ENCODE results near the gene TRIM24. TPM values are rescaled to one million over a fixed set of nuclear protein-coding genes. Genes with fewer than 3 reads are reported as not detected.

The TRIM24 gene
- total RNA-seq, 6 experiments from 2014 or later = 7.9 to 11.2 (median 9.9) TPM

DNA sequence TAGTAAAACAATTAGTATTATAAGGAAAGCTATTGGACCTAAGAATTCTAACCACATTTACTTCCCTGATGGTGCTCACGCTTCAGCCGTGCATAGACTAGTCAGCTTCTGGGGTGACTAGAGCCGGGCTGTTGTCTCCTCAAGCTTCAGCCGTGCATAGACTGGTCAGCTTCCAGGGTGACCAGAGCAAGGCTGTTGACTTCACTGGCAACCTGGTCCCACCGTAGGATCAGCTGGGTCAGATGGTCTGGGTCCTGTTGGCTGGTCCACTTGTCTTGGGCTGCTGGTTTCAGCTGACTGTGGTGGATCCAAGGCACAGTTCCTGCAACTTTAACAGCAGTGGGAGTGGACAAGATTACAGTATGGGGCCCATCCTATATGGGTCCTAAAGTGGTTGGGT lies 99.4 kb downstream of the TRIM24 start:
- H3K27ac Mint-ChIP-seq = no peak overlapping the region
- H3K4me1 Mint-ChIP-seq (ENCODE audit: low read depth) = no peaks in the 10 kb centered on the region; the same call in 1 of the 2 replicates
- DNase-seq = no peak
- H3K36me3 Mint-ChIP-seq (ENCODE audit: low read depth) = peaks cover 95% of the 10 kb centered on the region
- H3K9me3 Mint-ChIP-seq = peaks cover 46% of the 10 kb centered on the region
- no peaks in the 10 kb centered on the region; the same call in none of the 2 replicates for H3K27me3 Mint-ChIP-seq (ENCODE audit: insufficient read depth)
- TF ChIP-seq, protein P1, sequence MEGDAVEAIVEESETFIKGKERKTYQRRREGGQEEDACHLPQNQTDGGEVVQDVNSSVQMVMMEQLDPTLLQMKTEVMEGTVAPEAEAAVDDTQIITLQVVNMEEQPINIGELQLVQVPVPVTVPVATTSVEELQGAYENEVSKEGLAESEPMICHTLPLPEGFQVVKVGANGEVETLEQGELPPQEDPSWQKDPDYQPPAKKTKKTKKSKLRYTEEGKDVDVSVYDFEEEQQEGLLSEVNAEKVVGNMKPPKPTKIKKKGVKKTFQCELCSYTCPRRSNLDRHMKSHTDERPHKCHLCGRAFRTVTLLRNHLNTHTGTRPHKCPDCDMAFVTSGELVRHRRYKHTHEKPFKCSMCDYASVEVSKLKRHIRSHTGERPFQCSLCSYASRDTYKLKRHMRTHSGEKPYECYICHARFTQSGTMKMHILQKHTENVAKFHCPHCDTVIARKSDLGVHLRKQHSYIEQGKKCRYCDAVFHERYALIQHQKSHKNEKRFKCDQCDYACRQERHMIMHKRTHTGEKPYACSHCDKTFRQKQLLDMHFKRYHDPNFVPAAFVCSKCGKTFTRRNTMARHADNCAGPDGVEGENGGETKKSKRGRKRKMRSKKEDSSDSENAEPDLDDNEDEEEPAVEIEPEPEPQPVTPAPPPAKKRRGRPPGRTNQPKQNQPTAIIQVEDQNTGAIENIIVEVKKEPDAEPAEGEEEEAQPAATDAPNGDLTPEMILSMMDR (IDR thresholded peaks at IDR 0.05) = no peak
- H3K4me3 Mint-ChIP-seq = no peak overlapping the region

DNA sequence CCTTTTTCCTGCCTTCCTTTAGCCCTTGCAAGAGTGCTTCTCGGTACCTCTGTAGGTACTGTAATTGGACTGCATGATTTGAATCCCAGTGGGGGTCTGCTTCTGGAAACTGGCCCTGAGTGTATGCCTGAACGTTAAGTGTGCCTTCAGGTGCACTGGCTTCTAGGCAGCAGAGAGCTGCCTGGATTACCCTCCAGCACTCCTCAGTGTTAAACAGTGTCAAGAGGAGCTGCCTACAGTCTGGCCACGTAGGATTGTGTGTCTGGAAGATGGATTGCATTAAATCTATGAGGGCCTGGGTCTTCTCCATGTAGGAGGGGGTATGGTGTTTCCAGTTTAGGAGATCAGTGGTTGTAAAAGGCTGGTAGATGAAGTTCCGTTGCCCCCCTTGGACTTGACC lies 103.7 kb downstream of the TRIM24 start:
- H3K9me3 Mint-ChIP-seq = peaks cover 35% of the 10 kb centered on the region
- H3K27ac Mint-ChIP-seq = no peak overlapping the region
- no peak for DNase-seq
- H3K36me3 Mint-ChIP-seq (ENCODE audit: low read depth) = peaks cover 78% of the 10 kb centered on the region
- H3K27me3 Mint-ChIP-seq (ENCODE audit: insufficient read depth) = no peaks in the 10 kb centered on the region; the same call in 1 of the 2 replicates
- H3K4me1 Mint-ChIP-seq (ENCODE audit: low read depth) = no peaks in the 10 kb centered on the region; the same call in 1 of the 2 replicates
- no peak overlapping the region for H3K4me3 Mint-ChIP-seq
- TF ChIP-seq, protein P1 (IDR thresholded peaks at IDR 0.05) = no peak

DNA sequence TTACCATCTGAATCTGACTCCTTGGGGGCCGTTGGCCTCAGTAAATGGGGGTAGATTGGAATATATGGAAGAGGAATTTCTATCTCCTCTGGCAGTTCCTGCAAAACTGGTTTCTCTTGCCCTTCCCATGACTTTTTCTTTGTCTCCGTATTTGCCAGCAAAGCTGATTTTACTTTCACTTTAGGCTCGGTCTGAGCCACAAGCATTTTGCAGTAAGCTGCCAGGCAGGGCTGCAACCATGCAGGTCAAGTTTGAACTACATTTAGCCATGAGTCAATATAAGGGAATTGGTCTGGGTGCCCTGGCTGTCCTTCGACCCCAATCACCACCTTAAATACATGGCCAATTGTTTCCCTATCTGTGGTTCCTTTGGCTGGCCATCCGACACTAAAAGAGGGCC lies 104.3 kb downstream of the TRIM24 start:
- Mint-ChIP-seq H3K4me3 (no peak overlapping the region), H3K4me1 (ENCODE audit: low read depth) (no peaks in the 10 kb centered on the region; the same call in 1 of the 2 replicates), H3K27ac (no peak overlapping the region), H3K27me3 (ENCODE audit: insufficient read depth) (no peaks in the 10 kb centered on the region; the same call in 1 of the 2 replicates), H3K36me3 (ENCODE audit: low read depth) (peaks cover 72% of the 10 kb centered on the region), H3K9me3 (peaks cover 35% of the 10 kb centered on the region)
- TF ChIP-seq, protein P1 (IDR thresholded peaks at IDR 0.05) = no peak
- no peak for DNase-seq

DNA sequence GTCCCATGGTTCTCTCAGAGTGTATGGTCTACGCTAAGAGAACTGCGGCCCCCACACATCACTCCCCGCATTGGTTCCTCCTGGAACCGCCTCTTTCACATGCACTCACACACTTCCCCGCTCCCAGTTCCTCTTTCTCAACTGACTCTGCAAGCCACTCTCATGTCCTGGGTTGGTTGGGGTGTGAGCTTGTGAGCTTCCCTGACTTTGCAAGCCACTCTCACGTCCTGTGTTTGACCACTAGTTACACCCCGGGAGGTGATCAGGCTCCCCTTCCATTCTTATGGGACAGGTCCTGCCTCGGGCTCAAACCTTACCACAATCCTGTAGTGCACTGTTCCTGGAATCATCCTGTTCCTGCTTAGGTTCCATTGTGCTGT lies 105.0 kb downstream of the TRIM24 start:
- no peak overlapping the region for H3K4me3 Mint-ChIP-seq
- H3K36me3 Mint-ChIP-seq (ENCODE audit: low read depth) = peaks cover 65% of the 10 kb centered on the region
- no peaks in the 10 kb centered on the region; the same call in 1 of the 2 replicates for H3K27me3 Mint-ChIP-seq (ENCODE audit: insufficient read depth)
- H3K9me3 Mint-ChIP-seq = peaks cover 35% of the 10 kb centered on the region
- TF ChIP-seq, protein P1 (IDR thresholded peaks at IDR 0.05) = no peak
- H3K4me1 Mint-ChIP-seq (ENCODE audit: low read depth) = no peaks in the 10 kb centered on the region; the same call in 1 of the 2 replicates
- no peak overlapping the region for H3K27ac Mint-ChIP-seq
- DNase-seq = no peak

DNA sequence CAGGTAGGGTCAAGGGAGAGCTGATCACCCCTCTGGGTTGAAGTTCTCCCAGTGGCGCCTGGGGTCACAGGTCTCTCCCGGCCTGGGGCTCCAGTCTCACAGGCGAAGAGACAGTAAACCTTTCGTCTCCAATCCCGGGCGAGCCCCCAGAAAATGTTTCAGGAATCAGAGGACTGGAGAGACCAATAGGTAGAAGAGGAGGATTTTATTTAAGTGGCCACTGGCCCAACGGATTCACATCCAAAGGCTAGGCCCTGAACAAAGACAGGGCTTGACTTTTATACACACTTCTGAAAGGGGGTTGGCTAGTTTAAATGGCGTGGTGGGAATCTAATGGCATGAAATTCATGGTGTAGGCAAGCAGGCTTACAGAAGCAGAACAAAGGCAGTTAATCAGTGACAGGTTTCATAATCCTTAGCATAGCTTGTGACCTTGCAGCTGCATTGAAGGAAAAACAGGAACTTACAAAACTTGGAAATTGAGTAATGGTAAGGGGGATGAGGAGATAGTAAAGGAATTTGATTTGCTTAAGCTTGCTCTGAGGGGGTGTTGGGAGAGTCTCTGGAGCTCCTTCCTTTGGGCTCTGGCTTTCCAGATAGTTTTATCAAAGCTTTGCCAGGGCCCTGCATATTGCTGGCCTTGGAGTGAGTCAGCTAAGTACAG lies 105.5 kb downstream of the TRIM24 start:
- no peak for DNase-seq
- Mint-ChIP-seq H3K9me3 (peaks cover 35% of the 10 kb centered on the region), H3K4me1 (ENCODE audit: low read depth) (no peaks in the 10 kb centered on the region; the same call in 1 of the 2 replicates), H3K27ac (no peak overlapping the region), H3K36me3 (ENCODE audit: low read depth) (peaks cover 60% of the 10 kb centered on the region), H3K27me3 (ENCODE audit: insufficient read depth) (no peaks in the 10 kb centered on the region; the same call in 1 of the 2 replicates), H3K4me3 (no peak overlapping the region)
- TF ChIP-seq, protein P1 (IDR thresholded peaks at IDR 0.05) = no peak

Data from HFFc6 (cell line).